BE2C (cell line): ENCODE results near the gene FBLN2.
A peak's percentile ranks its signal among the peaks of the same experiment; 100 is the strongest.

ENCODE experiments used
- DNase-seq: peaks from one replicate; pipeline ENCODE4 v3.0.0-alpha.2; 2020
- H3K27me3 ChIP-seq: fragments of 250-450 bp; sonication (Bioruptor Pico); 2 replicates; pipeline ENCODE4 v1.5.1; 2020; ENCODE audit warnings: mild to moderate bottlenecking
- H3K36me3 ChIP-seq: fragments of 250-450 bp; sonication (Bioruptor Pico); 2 replicates; pipeline ENCODE4 v1.5.1; 2020; ENCODE audit warnings: mild to moderate bottlenecking
- H3K4me1 ChIP-seq: fragments of 250-450 bp; sonication (Bioruptor Pico); 2 replicates; pipeline ENCODE4 v1.5.1; 2020
- H3K4me3 ChIP-seq: 2 replicates; pipeline ENCODE4 v1.5.1; 2011; ENCODE audit warnings: low read depth, low read length
- H3K9me3 ChIP-seq: fragments of 250-450 bp; sonication (Bioruptor Pico); 2 replicates; pipeline ENCODE4 v1.5.1; 2020
- TF ChIP-seq, protein P1 (sequence below): IDR thresholded peaks from 2 replicates; pipeline ENCODE4 v1.5.1; 2012; ENCODE audit warnings: mild to moderate bottlenecking, low read depth, low read length

FBLN2 gene

DNA sequence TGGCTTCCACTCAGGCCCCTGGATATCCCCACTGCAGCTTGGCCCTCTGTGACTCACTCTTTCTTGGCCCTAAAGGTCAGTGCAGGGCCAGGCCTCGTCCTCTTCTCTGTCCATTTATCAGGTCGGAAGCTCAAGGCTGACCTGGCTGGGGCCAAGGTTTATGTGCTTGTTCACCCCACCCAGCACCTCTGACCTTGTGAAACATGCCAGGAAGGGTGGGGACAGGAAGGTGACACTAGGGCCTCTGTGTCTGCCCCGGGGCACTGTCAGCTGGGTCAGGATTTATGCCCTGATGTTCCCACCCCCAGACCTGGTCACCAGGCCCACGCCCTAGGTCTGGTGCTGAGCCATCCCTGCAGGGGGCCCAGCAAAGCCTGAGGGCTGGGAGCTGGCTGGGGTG is 103.8 kb downstream of the FBLN2 start:
- Histone ChIP-seq H3K9me3 (no peaks in the 10 kb centered on the region), H3K36me3 (no peaks in the 10 kb centered on the region), H3K4me3 (no peak overlapping the region), H3K27me3 (no peaks in the 10 kb centered on the region), H3K4me1 (no peaks in the 10 kb centered on the region)
- TF ChIP-seq, protein P1, sequence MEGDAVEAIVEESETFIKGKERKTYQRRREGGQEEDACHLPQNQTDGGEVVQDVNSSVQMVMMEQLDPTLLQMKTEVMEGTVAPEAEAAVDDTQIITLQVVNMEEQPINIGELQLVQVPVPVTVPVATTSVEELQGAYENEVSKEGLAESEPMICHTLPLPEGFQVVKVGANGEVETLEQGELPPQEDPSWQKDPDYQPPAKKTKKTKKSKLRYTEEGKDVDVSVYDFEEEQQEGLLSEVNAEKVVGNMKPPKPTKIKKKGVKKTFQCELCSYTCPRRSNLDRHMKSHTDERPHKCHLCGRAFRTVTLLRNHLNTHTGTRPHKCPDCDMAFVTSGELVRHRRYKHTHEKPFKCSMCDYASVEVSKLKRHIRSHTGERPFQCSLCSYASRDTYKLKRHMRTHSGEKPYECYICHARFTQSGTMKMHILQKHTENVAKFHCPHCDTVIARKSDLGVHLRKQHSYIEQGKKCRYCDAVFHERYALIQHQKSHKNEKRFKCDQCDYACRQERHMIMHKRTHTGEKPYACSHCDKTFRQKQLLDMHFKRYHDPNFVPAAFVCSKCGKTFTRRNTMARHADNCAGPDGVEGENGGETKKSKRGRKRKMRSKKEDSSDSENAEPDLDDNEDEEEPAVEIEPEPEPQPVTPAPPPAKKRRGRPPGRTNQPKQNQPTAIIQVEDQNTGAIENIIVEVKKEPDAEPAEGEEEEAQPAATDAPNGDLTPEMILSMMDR, result no peak
- DNase-seq, result no peak

DNA sequence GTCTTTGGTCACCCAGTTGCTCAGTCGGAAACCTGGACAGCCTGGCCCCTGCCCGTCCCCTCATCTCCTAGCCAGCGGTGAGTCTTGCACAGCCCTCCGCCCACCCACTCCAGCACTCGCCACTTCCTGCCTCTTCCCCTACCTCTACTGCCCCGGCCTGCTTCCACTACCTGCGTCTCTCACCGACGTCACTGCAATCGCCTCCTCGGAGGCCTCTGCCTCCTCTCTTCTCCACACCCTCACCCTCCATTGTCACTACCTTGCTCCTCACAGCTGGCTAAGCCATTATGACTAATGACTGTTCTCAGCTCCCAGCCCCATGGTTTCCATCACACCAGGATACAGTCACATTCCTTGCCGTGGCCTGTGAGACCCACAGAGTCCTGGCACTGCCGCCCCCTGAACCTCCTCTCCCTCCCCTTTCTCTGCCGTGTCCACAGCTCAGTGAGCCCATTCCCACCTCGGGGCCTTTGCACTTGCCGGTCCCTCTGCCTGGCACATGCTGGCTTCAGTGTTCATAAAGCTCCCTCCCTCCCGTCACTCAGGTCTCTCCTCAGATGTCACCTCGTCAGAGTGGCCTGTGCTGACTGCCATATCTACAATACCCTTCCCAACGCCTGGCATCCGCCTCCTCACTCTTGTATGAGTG is 104.8 kb downstream of the FBLN2 start:
- no peak overlapping the region for H3K4me3 ChIP-seq
- H3K36me3 ChIP-seq, result no peaks in the 10 kb centered on the region
- H3K9me3 ChIP-seq, result no peaks in the 10 kb centered on the region
- no peaks in the 10 kb centered on the region for H3K4me1 ChIP-seq
- H3K27me3 ChIP-seq, result no peaks in the 10 kb centered on the region; the same call in 1 of the 2 replicates
- TF ChIP-seq, protein P1, result no peak
- DNase-seq, result no peak

DNA sequence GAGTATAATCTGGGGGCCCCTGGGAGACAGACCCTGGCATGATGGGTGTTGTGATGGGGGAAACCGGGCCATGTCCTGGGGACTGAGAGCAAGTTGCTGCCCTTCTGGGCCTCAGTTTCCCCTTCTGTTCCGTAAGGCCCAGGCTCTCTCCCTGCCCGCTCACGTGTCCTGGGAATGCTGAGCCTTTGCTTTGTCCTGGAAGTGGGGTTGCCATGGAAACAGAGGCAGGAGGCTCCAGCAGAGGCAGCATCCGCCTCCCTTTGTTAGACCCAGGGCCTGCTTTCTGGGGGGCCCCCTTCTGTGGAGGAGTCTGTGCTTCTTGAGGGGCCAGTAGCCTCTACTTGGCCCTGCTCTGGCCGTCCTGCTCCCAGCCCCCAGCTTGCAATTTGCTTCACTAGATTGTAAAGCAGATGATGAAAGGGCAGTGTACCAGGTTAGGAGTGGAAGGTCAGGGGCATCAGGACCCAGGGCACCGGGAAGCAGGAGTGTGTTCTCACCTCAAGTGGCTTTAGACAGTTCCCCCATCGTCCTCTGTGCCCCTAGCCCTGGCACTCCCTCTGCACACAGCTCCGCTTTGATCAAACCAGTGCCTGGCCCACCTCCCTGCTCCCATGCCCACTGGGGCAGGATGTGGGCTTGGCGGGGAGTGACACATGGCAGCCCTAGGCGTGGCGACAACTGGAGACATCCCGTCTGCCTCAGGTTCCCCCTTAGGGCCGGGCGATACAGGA is 105.6 kb downstream of the FBLN2 start:
- Histone ChIP-seq H3K27me3 (no peaks in the 10 kb centered on the region; the same call in 1 of the 2 replicates), H3K36me3 (no peaks in the 10 kb centered on the region), H3K9me3 (no peaks in the 10 kb centered on the region), H3K4me3 (no peak overlapping the region), H3K4me1 (no peaks in the 10 kb centered on the region)
- TF ChIP-seq, protein P1, result no peak
- no peak for DNase-seq

DNA sequence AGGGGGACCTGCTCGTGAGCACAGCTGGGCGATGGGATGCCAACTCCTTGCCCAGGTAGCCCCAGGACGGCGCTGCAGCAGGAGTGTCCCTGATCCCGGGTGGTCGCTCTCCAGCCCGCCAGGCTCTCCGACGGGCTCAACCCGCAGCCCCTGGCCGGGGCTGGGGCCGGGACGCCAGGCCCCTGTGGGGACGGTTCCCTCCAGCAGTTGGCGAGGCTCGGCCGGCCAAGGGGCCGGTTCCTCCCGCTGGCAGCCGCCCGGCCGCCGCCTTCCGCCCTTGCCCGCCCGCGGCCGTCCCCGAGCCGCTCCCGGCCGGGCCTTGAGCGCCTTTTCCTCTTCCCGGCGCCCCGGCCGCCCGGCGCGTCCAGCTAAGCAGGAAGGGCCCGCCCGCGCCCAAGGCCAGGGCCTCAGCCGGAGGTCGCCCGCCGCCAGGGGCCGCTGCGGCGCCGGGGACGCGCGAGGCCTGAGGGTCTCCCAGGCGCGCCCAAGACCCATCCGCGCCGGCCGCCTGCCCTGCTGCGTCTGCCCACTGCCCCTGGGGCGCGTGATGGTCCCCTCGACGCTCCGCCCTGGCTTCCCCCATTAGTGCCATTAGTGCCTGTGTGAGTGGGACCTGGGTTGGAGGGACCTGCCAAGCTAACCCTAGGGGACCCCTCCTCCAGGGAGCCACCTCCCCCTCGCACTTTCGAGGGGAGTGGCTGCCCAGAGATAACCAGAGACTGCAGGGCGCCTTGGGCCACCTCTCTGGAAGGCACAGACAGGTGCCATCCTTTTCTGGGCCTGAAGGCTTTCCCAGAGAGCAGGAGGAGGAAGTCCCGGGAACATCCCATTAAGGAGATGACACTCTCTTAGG is 106.4 kb downstream of the FBLN2 start:
- DNase-seq, result peak; percentile 69

DNA sequence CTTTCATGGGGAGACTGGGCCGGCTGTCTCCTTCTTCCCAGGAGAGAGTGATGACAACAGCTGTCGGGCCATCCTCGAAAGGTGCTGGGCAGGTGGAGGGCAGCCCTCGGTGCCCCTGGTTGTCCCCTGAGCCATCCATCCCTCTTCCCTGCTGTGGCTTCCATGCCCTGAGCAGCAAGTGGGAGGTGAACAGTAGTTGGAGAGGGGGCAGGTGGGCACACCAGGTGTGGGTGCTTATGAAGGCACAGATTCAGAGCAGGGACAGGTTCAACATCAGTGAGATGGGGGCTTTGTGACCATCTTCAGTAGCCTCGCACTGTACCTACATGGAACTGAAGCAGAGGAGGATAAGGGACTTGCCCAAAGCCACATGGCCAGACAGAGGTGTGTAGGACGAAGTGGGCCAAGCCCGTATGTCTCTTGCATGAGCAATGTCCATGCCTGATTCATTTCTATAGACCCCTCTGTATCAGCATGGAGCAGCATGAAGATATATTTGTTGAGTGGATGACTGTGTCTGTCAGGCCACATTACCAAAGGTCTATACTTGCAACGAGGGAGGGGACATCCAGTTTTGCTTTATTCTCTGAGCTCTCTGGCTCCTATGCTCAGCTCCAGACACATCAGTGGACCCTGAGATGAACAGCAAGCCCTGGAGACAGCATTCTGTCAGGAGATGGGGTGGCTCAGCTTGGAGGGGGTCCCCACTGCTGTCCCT is 107.8 kb downstream of the FBLN2 start:
- Histone ChIP-seq H3K4me3 (no peak overlapping the region), H3K4me1 (no peaks in the 10 kb centered on the region), H3K9me3 (no peaks in the 10 kb centered on the region), H3K36me3 (no peaks in the 10 kb centered on the region), H3K27me3 (no peaks in the 10 kb centered on the region; the same call in 1 of the 2 replicates)
- DNase-seq, result no peak
- TF ChIP-seq, protein P1, result no peak

More for the DNA sequence above, 106.4 kb downstream of the FBLN2 start:
- Histone ChIP-seq H3K4me1 (no peaks in the 10 kb centered on the region), H3K9me3 (no peaks in the 10 kb centered on the region), H3K36me3 (no peaks in the 10 kb centered on the region), H3K27me3 (no peaks in the 10 kb centered on the region; the same call in 1 of the 2 replicates), H3K4me3 (no peak overlapping the region)
- TF ChIP-seq, protein P1, result no peak
